Measurements from ENCODE around the gene SORCS1. TPM values are rescaled to one million over a fixed set of nuclear protein-coding genes. Genes with fewer than 3 reads are reported as not detected.

Gene SORCS1
- polyA plus RNA-seq, 1 donor (not counting 4 experiments of a cell fraction or from before 2014, with no cell fraction given) = not detected

GRCh38 chr10:106722524-106722923, 442.0 kb downstream of the SORCS1 start:
- Histone ChIP-seq H4K20me1 (ENCODE audit: control insufficient read depth, extremely low read depth, insufficient read depth, low read length) (no peaks in the 10 kb centered on the region), H3K27me3 (ENCODE audit: control insufficient read depth, extremely low read depth, insufficient read depth, low read length) (no peaks in the 10 kb centered on the region), H2AFZ (ENCODE audit: control insufficient read depth, low read length) (no peak overlapping the region), H3K9ac (ENCODE audit: control insufficient read depth, extremely low read depth, insufficient read depth, low read length) (no peak overlapping the region), H3K4me1 (ENCODE audit: control insufficient read depth, extremely low read depth, insufficient read depth, low read length) (no peaks in the 10 kb centered on the region), H3K36me3 (ENCODE audit: control insufficient read depth in 2 of 2, extremely low read depth in 1 of 2, insufficient read depth in 2 of 2, low read length in 2 of 2) (no peaks in the 10 kb centered on the region), H3K27ac (ENCODE audit: control insufficient read depth, insufficient read depth, low read length) (no peak overlapping the region), H3K79me2 (ENCODE audit: control insufficient read depth, insufficient read depth, low read length) (no peaks in the 10 kb centered on the region), H3K9me1 (ENCODE audit: control insufficient read depth, extremely low read depth, insufficient read depth, low read length) (no peaks in the 10 kb centered on the region), H3K4me2 (ENCODE audit: control insufficient read depth, extremely low read depth, insufficient read depth, low read depth, low read length) (no peak overlapping the region), H3K4me3 (ENCODE audit: control insufficient read depth in 2 of 3, extremely low read depth in 1 of 3, insufficient read depth in 2 of 3, low read depth in 1 of 3, low read length in 3 of 3) (no peak overlapping the region), H3K9me3 (ENCODE audit: control insufficient read depth, low read depth, low read length) (no peaks in the 10 kb centered on the region)
- dilution Hi-C loops (cut with MboI; ENCODE audit: extremely low pct_ligation_motif_present, low sequenced_read_pairs) = no loop called here
- DNase-seq (ENCODE audit: low read depth, low spot score) (no peak), FAIRE-seq (no peak)
- TF ChIP-seq CTCF (optimal IDR thresholded peaks at IDR 0.05 in 1 of 3, IDR thresholded peaks at IDR 0.05 in 1 of 3, conservative IDR thresholded peaks at IDR 0.05 in 1 of 3; ENCODE audit: extremely low read depth in 1 of 3, insufficient read depth in 2 of 3, low read length in 3 of 3) = no peak
- no peak for TF ChIP-seq EZH2 (IDR thresholded peaks at IDR 0.05; ENCODE audit: low read length)

GRCh38 chr10:106720683-106721082, 443.8 kb downstream of the SORCS1 start:
- no peaks in the 10 kb centered on the region for H3K4me1 ChIP-seq (ENCODE audit: control insufficient read depth, extremely low read depth, insufficient read depth, low read length)
- dilution Hi-C loops (cut with MboI; ENCODE audit: extremely low pct_ligation_motif_present, low sequenced_read_pairs) = no loop called here
- H2AFZ ChIP-seq (ENCODE audit: control insufficient read depth, low read length) = no peak overlapping the region
- FAIRE-seq (no peak), DNase-seq (ENCODE audit: low read depth, low spot score) (no peak)
- H4K20me1 ChIP-seq (ENCODE audit: control insufficient read depth, extremely low read depth, insufficient read depth, low read length) = no peaks in the 10 kb centered on the region
- H3K36me3 ChIP-seq (ENCODE audit: control insufficient read depth in 2 of 2, extremely low read depth in 1 of 2, insufficient read depth in 2 of 2, low read length in 2 of 2) = no peaks in the 10 kb centered on the region
- no peaks in the 10 kb centered on the region for H3K27me3 ChIP-seq (ENCODE audit: control insufficient read depth, extremely low read depth, insufficient read depth, low read length)
- no peak overlapping the region for H3K4me3 ChIP-seq (ENCODE audit: control insufficient read depth in 2 of 3, extremely low read depth in 1 of 3, insufficient read depth in 2 of 3, low read depth in 1 of 3, low read length in 3 of 3)
- H3K4me2 ChIP-seq (ENCODE audit: control insufficient read depth, extremely low read depth, insufficient read depth, low read depth, low read length) = no peak overlapping the region
- TF ChIP-seq CTCF (optimal IDR thresholded peaks at IDR 0.05 in 1 of 3, IDR thresholded peaks at IDR 0.05 in 1 of 3, conservative IDR thresholded peaks at IDR 0.05 in 1 of 3; ENCODE audit: extremely low read depth in 1 of 3, insufficient read depth in 2 of 3, low read length in 3 of 3) (no peak), EZH2 (IDR thresholded peaks at IDR 0.05; ENCODE audit: low read length) (no peak)
- no peaks in the 10 kb centered on the region for H3K9me1 ChIP-seq (ENCODE audit: control insufficient read depth, extremely low read depth, insufficient read depth, low read length)
- no peak overlapping the region for H3K27ac ChIP-seq (ENCODE audit: control insufficient read depth, insufficient read depth, low read length)
- H3K9ac ChIP-seq (ENCODE audit: control insufficient read depth, extremely low read depth, insufficient read depth, low read length) = no peak overlapping the region
- H3K9me3 ChIP-seq (ENCODE audit: control insufficient read depth, low read depth, low read length) = no peaks in the 10 kb centered on the region
- H3K79me2 ChIP-seq (ENCODE audit: control insufficient read depth, insufficient read depth, low read length) = no peaks in the 10 kb centered on the region

All from keratinocyte (primary cell).